ENCODE results near the gene MYH1. TPM values are rescaled to one million over a fixed set of nuclear protein-coding genes. Genes with fewer than 3 reads are reported as not detected.

MYH1 gene
- total RNA-seq, 4 donors from 2014 or later = 0.96 TPM; not detected in 3

DNA sequence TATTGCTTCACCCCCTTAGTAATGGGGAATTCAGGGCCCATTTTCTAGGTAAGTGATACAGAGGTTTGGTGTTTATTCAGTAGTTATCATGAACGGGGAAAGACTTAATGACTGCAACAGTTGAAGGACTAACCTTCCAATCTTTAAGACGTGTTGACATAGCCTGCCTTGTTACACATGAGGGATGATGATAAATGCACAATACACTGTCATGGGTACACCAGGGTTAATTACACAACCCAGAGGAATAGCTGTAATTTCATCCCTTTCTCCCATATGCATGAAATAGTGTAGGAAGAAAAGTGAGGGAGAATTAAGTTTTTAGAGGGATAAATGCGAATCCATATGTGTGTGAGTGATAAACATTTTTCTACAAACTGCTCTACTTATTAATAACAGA, 59.6 kb downstream of the MYH1 start:
- ATAC-seq (ENCODE audit: low FRiP score) = no peak
- DNase-seq (ENCODE audit: low spot score) = no peak
- no peak for TF ChIP-seq CTCF (IDR thresholded peaks at IDR 0.05)

DNA sequence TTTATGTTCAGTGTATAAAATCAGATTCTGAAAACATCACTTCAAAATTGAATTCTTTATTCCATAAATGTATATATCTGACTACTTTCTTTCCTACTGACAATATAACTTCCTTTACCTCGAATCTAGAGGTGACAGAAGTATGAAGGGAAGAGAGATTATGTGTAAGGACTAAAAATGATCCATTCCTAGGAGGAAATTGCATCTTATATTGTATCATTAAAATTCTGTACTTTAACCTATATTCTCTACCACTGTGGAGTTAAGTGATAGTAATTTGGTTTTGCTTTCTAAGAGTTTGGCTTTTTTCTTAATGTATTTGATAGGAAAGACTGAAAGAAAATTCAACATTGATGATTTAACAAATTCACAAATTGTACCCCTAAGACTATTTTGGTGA, 60.4 kb downstream of the MYH1 start:
- DNase-seq (ENCODE audit: low spot score) (no peak), ATAC-seq (ENCODE audit: low FRiP score) (no peak)
- TF ChIP-seq CTCF (IDR thresholded peaks at IDR 0.05) = no peak

GRCh38 chr17:10447026-10447931, 71.1 kb downstream of the MYH1 start:
- TF ChIP-seq CTCF (IDR thresholded peaks at IDR 0.05) = no peak
- ATAC-seq (ENCODE audit: low FRiP score) = no peak
- no peak for DNase-seq (ENCODE audit: low spot score)

Other genes with a start within 250 kb of the MYH1 start
- gene MYH13, start 145.5 kb downstream of the MYH1 start, total RNA-seq = not detected
- gene MYH8, start 96.6 kb downstream of the MYH1 start, total RNA-seq = not detected
- not detected for gene MYH4, start 49.0 kb downstream of the MYH1 start, total RNA-seq
- gene MYH2, start 31.1 kb upstream of the MYH1 start, total RNA-seq = under 1 TPM in 1 of 4 donors, not detected in 3; 0.12 TPM
- 1 to 10 TPM; 2.3 to 2.8 (median 2.5) TPM for gene MYH3, start 138.8 kb upstream of the MYH1 start, total RNA-seq
- 10 to 100 TPM; 18.0 to 35.4 (median 24.2) TPM for gene SCO1, start 179.0 kb upstream of the MYH1 start, total RNA-seq
- 10 to 100 TPM in 1 of 4 donors, 1 to 10 TPM in 3; 7.7 to 12.5 (median 9.7) TPM for gene ADPRM, start 179.1 kb upstream of the MYH1 start, total RNA-seq
- gene TMEM220, start 211.5 kb upstream of the MYH1 start, total RNA-seq = 10 to 100 TPM in 3 of 4 donors, 1 to 10 TPM in 1; 7.8 to 17.4 (median 13.4) TPM